NCI-H2081 treated with DMSO at 0.1 percent for 48 hours (cell line): ENCODE measurements around the gene PRRT2.
"Not testable (repeated sequence)": the region's sequence is repeated elsewhere in the genome, so short reads cannot be mapped to it uniquely, and the experiment has no call there.

Source experiments
- DNase-seq: peaks from one replicate; lab custom pipeline; 2025; lab: John Stamatoyannopoulos, UW

PRRT2 gene

GRCh38 chr16:29811896-29812665, at the start of gene PRRT2:
PRRT2 (plus strand) TSS chr16:29812193; CDS start chr16:29813055, 862 bp downstream.
- no peak for DNase-seq

- no peak for DNase-seq
Observed at GRCh38 chr16:29763326-29763725, 48.7 kb upstream of the PRRT2 start.

DNA sequence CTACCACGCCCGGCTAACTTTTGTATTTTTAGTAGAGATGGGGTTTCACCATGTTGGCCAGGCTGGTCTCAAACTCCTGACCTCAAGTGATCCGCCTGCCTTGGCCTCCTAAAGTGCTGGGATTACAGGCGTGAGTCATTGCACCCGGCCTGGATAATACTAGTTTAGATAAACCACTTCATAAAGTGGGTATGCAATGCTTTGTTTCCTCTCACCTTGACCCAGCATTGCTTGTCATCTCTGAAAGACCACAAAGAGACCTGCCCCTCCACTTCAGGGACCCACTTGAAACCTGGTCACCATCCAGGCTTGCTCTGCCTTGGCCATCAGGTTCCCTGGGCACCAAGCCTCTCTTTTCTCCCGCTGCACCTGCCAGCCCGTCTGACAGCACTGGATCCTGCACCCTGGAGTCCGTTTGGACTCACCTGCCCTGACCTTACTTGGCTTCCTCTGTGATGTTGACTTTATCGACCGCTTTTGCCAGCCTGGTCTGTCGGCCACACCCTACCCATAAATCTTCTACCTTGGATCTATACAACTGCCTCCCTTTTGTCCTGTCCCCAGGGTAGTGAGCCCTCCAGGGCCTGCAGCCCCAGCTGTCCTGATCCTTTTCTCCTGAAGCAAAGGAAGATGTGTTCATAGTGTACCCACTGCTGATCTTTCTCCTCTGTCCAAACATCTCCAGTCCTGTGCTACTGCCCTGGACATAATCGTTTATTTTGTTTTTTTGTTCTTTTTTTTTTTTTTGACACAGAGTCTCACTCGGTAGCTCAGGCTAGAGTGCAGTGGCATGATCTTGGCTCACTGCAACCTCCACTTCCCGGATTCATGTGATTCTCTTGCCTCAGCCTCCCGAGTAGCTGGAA, 46.6 kb upstream of the PRRT2 start:
- no peak for DNase-seq

DNA sequence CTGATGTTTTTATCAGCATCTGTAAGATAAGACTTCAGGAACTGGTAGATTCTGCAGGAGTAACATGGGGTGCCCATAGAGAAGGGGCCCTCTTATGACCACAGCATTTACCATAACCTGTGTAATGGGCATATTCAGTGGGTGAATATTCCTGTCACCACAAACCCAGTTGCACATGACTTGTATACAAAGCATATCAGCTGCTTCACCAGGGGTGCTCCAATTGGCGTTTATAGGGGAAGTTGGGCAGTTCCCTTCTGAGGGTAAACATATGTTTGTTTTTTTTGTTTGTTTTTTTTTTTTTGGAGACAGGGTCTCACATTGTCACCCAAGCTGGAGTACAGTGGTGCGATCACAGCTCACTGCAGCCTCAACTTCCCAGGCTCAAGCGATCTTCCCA, 45.4 kb upstream of the PRRT2 start:
- no peak for DNase-seq

DNA sequence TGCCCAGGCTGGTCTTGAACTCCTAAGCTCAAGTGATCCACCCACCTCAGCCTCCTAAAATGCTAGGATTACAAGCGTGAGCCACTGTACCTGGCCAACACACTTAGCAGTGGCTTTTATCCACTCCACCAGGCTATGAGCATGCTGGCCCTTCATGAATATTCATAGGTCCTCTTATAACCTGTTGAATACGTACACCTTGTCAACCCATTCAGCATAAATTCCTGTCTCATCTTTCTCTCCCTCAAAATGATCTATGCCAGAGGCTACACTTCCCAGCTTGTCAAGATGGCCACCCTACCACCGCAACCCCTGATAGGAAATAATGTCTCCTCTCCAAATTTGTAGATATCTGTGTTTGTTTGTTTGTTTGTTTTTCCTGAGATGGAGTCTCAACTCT, 44.9 kb upstream of the PRRT2 start:
- DNase-seq: no peak

DNA sequence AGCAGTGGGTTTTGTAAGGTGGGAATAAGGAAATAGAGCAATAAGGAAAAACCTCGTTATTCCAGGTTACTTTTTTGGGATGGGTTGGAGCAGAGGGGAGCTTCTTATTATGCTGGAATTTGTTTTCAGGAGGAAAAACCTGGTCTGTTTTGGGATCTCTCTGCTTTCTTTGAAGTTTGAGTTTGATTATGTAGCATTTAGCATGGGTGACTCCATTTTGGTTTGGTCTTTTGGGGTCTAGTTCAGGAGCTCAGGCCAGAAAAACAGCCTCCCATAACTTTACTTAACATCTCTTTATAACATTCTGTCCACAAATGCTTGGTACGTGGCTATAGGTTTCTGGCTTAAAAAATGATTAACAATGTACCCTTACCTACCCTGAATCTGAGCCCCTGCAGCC, 42.5 kb upstream of the PRRT2 start:
- no peak for DNase-seq

DNA sequence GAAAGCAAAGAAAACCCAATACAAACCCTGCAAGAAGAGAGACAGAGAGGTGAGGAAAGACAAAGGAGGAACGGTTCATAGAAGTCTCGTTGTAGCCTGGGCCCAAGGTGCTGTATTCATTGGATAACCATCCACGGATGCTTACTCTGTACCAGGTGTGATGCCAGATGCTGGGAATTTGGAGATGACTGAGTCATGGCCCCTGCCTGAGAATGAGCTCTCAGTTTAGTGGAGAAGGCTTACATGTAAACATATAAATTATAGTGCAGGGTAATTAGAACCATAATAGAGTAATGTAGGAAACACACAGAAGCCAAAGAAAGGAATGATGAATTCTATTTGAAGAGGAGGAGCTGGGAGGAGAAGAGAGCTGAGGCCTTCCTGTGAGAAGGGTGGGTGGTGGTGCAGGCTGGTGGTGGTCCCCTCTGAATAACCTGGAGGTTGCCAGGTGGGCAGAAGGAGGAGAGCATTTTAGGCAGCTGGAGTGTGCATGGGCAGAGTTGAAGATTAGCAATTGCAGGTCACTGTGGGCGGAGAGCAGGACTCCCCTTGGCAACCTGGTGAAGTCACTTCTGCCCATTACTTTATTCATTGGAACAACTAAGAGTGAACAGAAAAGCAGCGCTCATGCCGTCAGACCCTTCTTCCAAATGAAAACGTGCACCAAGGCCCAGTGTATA, 41.6 kb upstream of the PRRT2 start:
- DNase-seq: peak; percentile 10

DNA sequence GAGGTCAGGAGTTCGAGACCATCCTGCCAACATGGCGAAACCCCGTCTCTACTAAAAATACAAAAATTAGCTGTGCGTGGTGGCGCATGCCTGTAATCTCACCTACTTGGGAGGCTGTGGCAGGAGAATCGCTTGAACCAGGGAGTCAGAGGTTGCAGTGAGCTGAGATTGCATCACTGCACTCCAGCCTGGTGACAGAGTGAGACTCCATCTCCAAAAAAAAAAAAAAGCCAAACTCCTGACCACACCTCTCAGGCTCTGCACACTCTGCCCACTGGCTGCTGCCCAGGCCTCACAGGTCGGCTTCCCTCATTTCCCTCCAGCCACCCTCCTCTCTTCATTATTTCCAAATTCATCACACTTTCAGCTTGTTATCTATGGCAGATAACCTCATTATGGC, 39.7 kb upstream of the PRRT2 start:
- DNase-seq: not testable (repeated sequence)

DNA sequence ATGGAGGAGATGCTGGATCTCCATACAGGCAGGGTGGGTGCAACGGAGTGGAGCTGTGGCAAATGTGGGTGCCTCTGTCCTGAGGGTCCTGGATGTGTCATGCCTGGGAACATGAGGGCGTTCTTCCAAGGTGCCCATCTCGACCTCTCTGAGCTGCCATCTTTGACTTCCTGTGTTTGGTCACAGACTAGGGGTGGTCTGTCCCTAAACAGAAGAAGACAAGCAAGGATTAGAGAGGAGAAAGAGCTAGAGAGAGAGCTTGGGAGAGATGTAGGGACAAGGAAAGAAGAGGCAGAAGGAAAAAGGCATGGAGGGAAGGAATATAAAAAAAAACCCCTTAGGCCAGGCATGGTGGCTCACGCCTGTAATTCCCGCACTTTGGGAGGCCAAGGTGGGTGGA, 37.3 kb upstream of the PRRT2 start:
- DNase-seq: no peak

DNA sequence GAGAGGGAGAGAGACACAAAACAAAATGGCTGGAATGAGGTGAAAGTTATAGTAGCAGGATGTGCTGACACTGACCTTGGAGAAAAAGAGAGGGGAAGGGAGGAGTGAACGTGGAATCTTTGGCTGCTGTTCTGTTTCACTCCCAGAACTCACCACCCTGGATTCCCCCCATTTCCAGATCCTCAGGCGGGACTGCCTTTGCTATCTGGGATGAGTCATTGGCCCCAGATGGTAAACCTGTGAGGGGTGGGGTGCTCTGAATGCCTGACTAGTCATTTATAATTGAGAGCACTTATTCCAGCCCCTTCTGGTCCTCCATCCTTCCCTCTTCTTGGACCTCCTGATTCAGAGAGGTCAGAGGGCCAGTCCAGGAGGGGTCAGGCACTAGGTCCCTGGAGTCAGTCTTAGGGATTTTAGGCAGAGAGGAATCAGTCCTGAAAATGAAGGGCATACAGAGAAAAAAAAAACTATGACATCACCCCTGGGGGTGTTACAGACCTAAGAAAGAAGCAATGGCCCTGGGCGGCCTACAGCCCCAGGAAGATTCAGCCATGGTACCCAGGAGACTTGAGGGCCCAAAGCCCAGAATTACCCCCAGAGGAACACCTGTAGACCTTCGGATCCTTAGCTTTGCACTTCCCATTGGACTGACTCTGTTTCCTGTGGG, 36.1 kb upstream of the PRRT2 start:
- DNase-seq: no peak

- no peak for DNase-seq
Observed at GRCh38 chr16:29777576-29778350, 34.2 kb upstream of the PRRT2 start, which contains the start of gene ZG16. ZG16 (plus strand) TSS chr16:29778256; CDS start chr16:29779267, 1,011 bp downstream.

DNA sequence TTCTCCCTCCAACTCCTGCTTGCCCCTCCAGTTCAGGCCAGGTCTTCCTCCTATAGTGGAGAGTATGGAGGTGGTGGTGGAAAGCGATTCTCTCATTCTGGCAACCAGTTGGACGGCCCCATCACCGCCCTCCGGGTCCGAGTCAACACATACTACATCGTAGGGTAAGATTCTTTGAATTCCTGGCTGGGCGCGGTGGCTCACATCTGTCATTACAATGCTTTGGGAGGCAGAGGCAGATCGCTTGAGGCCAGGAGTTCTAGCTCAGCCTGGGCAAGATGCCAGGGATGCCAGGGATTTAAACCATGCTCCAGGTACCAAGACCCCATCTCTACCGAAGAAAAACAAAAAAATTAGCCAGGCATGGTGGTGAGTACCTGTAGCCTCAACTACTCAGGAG, 32.5 kb upstream of the PRRT2 start:
- DNase-seq: no peak

DNA sequence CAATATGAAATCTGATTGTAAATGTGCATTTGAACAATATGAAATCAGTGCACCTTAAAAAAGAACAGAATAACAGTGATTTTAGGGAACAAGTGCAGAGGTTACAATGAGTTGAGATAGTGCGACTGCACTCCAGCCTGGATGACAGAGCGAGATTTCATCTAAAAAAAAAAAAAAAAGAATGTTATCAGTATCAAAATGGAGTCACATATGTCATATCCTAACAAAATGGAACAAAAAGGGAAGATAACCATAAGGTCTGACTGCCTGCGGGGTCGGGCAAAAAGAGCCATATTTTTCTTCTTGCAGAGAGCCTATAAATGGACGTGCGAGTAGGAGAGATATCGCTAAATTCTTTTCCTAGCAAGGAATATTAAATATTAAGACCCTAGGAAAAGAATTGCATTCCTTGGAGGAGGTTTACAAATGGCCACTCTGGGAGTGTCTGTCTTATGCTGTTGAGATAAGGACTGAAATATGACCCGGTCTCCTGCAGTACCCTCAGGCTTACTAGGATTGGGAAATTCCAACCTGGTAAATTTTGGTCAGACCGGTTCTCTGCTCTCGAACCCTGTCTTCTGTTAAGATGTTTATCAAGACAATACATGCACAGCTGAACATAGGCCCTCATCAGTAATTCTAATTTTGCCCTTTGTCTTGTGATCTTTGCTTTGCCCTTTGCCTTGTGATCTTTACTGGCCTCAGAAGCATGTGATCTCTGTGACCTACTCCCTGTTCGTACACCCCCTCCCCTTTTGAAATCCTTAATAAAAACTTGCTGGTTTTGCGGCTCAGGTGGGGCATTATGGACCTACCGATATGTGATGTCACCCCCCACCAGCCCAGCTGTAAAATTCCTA, 28.7 kb upstream of the PRRT2 start:
- DNase-seq: not testable (repeated sequence)

GRCh38 chr16:29784157-29784556, 27.8 kb upstream of the PRRT2 start:
- DNase-seq: no peak

DNA sequence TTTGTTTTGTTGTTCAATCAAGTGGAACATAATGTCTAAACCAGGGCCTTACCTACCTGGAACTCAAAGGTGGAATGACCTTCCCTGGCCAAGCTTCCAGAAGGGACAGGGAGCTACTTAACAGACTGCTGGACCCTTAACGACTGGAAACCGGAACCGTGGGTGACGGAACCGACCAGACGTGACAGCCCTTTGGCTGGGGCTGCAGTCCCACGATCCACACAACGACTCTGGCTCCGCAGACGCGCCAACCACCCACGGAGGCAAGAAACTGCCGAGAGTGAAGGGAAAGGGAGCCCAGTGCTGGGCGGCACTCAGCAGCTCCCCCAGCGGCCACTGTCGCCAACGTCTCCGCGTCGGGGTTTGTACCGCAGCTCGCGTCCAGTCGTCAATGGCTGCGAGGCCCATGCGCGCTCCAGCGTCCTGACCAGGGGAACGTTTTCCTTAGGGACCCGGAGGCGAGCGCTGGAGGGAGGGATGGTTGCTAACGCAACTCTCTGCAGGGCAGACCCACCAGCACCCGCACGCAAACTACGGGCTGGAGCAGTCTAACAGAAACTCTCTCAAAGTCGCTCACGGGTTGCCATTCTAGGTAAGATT, 27.0 kb upstream of the PRRT2 start:
- no peak for DNase-seq

- DNase-seq: not testable (repeated sequence)
Observed at GRCh38 chr16:29787155-29787554, 24.8 kb upstream of the PRRT2 start.

DNA sequence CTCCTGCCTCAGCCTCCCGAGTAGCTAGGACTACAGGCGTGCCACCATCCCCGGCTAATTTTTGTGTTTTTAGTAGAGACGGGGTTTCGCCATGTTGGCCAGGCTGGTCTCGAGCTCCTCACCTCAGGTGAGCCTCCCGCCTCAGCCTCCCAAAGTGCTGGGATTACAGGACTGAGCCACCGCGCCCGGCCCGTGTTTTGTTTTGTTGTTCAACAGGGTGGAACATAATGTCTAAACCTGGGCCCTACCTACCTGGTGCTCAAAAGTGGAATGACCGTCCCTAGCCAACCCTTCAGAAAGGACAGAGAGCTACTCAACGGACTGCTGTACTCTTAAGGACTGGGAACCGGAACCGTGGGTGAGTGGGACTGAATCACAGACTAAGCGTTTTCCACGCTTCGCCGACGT, 22.2 kb upstream of the PRRT2 start:
- DNase-seq: no peak

- DNase-seq: peak; percentile 71
Observed at GRCh38 chr16:29790183-29790948, 21.6 kb upstream of the PRRT2 start, which contains the start of gene KIF22. KIF22 (plus strand) TSS chr16:29790751; CDS start chr16:29790760, 9 bp downstream.
